RKO (cell line): ENCODE results near the gene PLEKHH1.
A peak's percentile ranks its signal among the peaks of the same experiment; 100 is the strongest.

Experiments used
- DNase-seq: peaks from one replicate; pipeline ENCODE4 v3.0.0-alpha.2; 2016; ENCODE audit warnings: low spot score

Gene PLEKHH1

DNA sequence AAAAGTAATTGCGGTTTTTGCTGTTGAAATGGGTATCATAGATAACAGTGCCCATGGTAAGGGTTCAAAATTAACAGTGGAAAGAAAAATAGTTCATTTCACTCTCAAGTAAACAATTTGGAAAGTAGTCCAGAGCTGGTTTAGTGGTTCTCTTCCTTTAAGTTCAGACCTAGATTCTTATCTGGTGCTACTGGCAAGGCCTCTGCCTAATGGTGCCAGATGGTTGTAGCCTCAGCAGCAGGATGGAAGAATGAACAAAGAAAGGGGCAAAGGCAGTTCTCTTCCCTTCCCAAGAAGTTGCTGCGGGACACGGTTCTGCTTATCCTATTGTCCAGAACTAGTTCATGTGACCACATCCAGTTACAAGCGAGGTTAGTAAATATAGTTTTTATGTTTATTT lies 97.1 kb downstream of the PLEKHH1 start:
- no peak for DNase-seq

DNA sequence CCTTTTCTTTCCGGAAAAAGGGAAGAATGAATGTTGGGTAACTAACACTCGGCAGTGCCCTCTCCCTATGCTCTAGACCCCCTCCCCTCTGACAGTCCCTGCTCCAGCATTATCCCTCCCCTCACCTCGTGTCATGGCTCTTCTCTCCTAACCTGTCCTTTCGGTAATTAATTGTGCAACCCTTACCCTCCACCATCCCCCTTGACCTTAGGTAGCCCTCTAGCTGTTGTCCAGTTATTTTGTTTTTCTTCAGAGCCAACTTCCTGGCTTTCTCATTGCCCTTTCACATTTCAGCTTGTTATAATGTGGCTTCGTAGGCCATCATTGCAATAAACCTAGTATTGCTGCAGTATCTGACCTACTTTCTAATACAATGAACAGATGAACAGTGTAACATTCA lies 97.8 kb downstream of the PLEKHH1 start:
- no peak for DNase-seq

DNA sequence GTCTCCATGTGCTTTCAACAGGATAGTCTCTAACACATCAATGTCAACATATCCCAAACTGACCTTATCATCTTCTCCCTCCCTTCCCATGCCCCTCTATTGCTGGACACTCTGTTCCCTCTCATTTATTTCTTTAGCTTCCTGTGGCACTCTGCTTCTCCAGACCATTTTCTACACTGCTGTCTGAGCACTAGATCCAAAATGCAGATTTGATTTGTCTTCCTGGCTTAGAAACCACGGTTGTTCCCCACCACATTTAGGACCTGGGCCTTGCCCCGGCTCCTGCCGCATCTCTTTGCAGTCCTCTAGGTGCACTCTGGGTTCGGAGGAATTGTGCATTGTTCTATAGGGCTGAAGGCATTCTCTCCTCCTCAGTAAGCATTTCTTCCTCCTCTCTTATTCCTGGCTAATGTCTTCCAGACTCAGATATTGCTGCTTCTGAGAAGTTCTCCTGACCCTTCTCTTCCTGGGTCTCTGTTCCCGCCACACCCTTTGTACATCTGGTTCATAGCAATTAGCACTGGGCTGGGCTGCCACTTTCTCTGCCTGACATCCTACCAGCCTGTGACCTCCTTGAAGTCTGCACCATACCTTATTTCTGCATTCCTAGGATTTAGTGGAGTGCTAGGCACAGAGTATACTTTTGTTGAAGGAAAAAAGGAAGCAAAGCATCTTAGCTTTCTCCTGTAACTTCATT lies 100.5 kb downstream of the PLEKHH1 start:
- no peak for DNase-seq

DNA sequence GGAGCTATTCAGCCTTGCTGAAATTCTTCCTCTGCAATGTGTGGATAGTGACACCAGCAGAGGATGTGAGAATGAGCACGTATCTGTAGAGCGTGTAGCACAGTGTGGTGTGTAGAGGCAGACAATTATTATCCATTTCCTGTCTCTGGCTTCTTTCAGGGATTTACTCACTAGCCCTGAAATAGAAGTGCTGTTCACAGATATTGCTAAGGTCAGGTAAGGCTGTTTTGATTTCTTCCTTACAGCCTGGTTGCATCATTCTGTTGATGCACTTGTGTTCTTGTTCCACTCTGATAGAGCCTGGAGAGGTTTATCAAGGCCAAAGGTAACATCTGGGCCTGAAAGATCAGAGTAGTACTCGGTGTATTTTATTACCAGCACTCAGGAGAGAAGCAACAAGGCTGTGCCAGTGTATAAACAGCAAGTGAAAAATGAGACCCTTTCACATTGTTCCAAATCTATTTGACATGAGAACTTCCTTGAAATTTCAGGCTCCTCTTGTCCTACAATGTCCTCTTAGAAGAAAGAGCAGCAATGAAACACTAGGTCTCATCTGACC lies 103.3 kb downstream of the PLEKHH1 start:
- DNase-seq, result peak; percentile 27

DNA sequence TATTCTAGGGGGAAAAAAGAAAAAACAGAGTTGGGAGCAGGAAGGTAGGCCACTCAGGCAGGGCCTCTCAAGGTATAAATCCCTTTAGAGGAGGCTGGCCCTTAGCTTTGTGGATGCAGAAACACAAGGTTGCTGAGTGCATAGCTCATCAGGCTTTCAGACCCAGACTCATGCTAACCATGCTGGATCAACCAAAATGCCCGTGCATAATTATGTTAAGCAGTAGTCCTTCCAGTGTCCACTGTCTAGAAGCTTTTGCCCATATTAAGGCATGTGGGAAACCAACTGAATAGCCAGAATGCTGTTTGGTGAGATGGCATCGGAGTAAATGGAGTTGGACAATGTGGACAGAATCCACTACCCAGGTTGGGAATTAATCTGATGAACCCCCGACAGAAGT lies 105.6 kb downstream of the PLEKHH1 start:
- no peak for DNase-seq
